GM04503 (cell line): ENCODE results near the gene CIC.
A peak's percentile ranks its signal among the peaks of the same experiment; 100 is the strongest.
"Not testable (repeated sequence)": the region's sequence is repeated elsewhere in the genome, so short reads cannot be mapped to it uniquely, and the experiment has no call there.

Source experiments
- DNase-seq: peaks from one replicate; pipeline ENCODE4 v3.0.0-alpha.2; 2012; ENCODE audit warnings: low read depth

CIC gene

DNA sequence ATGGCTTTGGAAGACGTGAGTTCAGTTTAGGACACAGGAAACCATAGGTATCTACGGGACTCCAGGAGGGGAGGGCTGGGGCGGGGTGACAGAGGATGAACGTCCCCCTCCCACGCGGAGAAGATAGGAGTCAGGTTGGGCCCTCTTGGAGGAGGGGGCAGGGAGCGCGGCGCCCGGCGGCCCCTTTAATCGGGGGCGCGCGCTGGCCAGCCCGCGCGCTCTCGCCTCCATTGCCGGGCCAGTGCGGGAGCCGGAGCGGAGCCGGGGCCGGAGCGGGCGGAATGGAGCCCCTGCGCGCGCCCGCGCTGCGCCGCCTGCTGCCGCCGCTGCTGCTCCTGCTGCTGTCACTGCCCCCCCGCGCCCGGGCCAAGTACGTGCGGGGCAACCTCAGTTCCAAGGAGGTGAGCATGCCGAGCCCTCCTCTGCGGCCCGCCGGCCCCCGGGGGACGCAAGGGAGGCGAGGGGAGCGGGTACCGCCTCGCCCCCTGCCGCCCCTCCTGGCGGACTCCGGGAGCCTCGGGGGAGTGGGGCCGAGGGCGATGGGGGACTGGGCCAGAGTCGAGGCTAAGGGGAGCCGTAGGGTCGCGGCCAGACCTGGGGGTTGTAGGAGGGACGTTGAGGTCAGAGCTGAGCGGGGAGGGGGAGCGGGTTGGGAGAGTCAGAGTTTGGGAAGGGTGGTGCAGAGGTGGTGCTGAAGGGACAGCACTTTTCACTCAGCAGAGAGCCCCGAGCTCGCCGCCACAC lies 44.2 kb downstream of the CIC start, which contains the start of gene TMEM145:
TSS of gene TMEM145 (plus strand) at position 214 of the 744 bp plus-strand sequence. CDS start at position 282, 68 bp downstream.
- no peak for DNase-seq

DNA sequence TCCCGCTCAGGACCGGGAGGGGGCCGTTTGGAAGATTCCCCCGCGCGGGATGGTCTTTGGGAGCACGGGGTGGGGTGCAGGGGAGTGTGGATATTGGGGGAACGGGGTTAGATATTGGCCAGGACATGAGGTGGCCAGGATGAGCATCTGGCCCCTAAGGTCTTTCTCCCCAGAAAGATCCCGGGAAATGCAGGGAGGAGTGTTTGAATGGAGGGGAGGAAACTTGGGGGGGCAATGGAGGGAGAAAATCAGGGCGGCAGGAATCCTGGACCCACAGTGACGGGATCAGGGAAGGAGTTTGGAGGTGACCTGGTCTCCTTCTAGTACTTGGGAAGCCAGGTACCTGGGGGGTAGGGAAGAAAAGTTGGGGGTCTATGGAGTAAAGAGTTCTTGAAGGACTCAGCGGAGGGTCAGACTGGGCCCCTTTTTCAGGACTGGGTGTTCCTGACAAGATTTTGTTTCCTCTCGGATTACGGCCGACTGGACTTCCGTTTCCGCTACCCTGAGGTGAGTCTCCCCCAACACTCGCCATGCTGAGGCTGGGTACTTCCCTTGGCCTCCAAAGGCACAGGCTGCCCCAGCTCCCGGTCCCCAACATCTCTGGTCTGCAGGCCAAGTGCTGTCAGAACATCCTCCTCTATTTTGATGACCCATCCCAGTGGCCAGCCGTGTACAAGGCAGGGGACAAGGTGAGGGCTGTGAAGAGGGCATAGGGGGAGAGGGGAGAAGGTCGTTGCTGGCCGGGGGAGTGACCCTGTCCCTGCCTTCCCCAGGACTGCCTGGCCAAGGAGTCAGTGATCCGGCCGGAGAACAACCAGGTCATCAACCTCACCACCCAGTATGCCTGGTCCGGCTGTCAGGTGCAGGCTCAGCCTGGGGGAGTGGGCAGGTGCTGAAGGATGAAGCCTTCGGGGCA lies 45.0 kb downstream of the CIC start:
- DNase-seq = no peak

DNA sequence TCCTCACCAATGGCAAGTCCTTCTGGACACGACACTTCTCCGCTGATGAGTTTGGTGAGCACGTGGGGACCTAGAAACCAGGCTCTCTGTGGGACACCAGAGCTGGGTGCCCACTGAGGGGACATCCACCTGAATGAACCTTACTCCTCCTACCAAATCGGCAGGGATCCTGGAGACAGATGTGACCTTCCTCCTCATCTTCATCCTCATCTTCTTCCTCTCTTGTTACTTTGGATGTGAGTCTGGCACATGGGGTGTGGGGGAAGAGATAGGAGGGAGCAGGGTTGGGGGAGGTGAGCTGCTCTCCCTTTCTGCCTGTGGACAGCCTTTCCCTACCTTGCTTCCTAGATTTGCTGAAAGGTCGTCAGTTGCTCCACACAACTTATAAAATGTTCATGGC lies 46.0 kb downstream of the CIC start:
- no peak for DNase-seq

- DNase-seq = no peak
Observed at GRCh38 chr19:42316223-42317211, 47.5 kb downstream of the CIC start.

DNA sequence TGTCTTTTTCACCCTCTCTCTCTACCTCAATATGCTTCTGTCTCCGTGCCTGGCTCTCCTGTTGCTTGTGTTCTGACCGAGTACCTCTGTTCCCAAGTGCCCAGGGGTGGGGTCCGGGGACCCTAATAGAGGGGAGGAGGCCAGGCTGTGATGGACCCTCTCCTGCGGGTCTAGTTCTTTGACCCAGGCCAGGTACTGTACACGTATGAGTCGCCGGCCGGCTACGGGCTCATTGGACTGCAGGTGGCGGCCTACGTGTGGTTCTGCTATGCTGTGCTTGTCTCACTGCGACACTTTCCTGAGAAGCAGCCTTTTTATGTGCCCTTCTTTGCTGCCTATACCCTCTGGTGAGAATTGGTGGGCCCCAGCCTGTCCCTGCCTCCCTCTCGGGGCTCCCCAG lies 48.5 kb downstream of the CIC start:
- no peak for DNase-seq

- no peak for DNase-seq
Observed at GRCh38 chr19:42322305-42322704, 53.3 kb downstream of the CIC start.

GRCh38 chr19:42323473-42323851 lies 54.4 kb downstream of the CIC start:
- no peak for DNase-seq

- no peak for DNase-seq
Observed at GRCh38 chr19:42323852-42324654, 55.0 kb downstream of the CIC start.

DNA sequence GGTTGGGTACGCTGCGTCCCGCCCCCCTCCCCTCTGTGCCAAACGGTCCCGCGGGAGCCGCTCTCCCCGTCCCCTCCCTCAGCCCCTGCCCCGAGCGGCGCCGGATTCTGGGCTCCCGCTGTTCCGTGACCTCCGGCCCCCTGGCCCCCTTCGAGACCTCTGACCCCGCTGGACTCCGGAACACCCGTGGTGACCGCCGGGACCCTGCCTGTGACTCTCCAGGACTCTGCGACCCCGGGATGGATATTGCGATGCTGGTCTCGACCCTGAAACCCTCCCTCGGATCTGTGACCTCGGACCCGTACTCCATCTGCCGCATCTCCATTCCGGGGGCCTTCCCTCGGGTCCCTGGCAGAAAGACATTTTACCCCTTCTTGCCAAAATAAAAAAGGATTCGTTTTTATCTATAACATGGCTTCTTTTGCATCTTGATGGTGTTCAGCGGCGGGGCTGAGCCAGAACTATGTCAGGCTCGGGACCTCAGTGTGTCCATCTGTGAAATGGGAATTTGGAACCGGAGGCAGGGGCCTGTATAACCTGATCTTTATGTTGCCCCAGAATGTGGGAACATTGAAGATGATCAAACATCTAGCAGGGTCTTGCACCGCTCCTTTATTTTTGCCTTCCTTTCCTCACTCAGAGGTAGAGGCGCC lies 55.7 kb downstream of the CIC start:
- no peak for DNase-seq

DNA sequence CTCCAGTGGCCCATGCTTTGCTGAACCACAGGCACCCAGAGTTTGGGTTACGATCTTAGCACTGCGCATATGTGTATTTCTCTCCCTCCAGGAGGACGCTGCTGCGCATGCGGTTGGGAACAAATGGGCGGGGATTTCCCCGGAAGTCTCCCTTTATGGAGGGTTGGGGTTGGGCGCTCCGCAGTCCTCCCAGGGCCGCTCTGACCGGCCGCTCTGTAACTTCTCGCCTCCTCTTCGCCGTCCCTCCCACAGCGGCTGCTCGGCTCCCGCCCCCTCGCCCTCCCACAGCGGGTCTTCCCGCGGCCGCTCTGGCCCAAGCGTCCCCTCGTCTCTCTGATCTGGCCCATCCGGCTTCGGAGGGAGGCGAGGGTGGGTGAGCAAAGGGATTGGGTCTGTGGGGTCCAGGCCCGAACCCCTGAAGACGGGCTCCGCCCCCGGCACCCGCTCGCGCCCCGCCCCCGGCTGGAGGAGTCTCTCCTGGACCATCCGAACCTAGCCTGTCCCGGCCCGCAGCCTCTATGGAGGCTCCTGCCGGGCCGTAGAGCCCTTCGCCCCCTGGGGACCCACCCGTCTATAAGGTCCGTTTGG lies 56.4 kb downstream of the CIC start, which contains the start of gene MEGF8:
TSS of gene MEGF8 (plus strand) at position 328 of the 588 bp plus-strand sequence. CDS start 609 bp downstream, outside the sequence.
- peak; percentile 92 for DNase-seq

GRCh38 chr19:42325896-42326771 lies 57.1 kb downstream of the CIC start:
- DNase-seq = no peak

DNA sequence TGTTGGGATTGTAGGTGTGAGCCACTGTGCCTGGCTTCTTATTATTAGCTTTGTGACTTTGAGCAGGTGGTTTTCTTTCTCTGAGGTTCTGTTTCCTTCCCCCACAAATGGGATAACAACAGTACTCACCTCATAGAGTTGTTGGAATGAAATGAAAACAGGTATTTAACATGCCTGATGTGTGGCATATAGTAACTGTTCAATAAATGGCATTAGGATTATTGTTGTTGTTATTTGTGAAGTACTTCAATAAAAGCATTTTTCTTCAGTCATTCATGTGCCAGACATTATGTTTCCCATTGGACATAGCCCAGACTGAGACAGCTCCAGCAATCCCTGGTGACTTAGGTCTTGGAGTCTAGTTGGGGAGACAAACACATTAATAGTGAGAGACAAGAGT lies 57.9 kb downstream of the CIC start:
- DNase-seq = no peak

GRCh38 chr19:42327381-42327780 lies 58.3 kb downstream of the CIC start:
- no peak for DNase-seq

- no peak for DNase-seq
Observed at GRCh38 chr19:42328106-42328505, 59.1 kb downstream of the CIC start.

GRCh38 chr19:42328854-42329253 lies 59.8 kb downstream of the CIC start:
- DNase-seq = no peak

DNA sequence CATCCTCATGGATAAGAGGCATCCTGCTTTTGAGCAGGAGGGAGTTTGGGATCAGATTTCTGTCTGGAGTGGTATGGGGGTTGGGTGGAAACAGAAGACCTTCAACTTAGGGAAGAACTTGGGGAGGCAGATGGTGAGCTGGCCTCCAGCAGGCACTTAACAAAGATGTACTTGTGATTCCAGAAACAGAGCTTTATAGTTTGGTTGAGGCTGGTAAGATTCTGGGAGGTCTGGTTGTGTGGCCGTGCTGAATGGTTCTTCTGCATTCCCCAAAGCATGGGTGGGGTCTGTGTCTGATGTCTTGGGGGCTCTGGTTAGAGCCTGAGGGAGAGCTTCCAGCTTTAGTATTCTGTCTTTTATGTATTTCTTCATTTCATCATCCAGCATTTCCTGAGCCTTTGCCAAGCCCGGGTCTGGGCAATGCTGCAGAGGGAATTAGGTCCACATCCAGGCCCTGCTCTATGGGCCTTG lies 61.2 kb downstream of the CIC start:
- no peak for DNase-seq

DNA sequence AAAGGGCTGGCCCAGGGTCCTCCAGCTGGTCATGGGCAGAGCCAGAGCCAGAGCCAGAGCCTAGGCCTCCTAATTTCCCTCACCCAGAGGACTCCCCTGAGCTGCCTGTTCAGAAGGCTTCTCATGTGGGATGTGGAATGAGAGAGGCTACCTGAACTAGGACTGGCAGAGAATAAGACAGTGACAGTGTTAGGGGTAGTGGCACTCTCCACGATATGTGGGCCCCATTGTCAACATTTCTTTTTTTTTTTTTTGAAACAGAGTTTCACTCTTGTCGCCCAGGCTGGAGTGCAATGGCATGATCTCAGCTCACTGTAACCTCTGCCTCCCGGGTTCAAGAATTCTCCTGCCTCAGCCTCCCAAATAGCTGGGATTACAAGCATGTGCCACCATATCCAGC lies 62.3 kb downstream of the CIC start:
- not testable (repeated sequence) for DNase-seq

DNA sequence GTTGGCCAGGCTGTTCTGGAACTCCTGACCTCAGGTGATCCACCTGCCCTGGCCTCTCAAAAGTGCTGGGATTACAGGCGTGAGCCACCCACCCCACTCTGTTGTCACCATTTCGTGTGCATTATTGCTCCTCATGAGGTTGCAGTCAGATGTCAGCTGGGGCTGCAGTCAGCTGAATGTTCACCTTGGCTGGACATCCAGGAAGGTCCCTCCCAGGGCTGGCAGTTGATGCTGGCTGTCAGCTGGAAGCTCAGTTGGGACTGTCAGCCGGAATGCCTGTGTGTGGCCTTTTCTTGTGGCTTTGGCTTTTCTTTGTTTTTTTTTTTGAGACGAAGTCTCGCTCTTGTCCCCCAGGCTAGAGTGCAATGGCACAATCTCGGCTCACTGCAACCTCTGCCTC lies 63.0 kb downstream of the CIC start:
- DNase-seq = no peak

GRCh38 chr19:42333018-42333417 lies 64.0 kb downstream of the CIC start:
- no peak for DNase-seq
